ENCODE data around the gene OGFOD1.

OGFOD1 gene

DNA sequence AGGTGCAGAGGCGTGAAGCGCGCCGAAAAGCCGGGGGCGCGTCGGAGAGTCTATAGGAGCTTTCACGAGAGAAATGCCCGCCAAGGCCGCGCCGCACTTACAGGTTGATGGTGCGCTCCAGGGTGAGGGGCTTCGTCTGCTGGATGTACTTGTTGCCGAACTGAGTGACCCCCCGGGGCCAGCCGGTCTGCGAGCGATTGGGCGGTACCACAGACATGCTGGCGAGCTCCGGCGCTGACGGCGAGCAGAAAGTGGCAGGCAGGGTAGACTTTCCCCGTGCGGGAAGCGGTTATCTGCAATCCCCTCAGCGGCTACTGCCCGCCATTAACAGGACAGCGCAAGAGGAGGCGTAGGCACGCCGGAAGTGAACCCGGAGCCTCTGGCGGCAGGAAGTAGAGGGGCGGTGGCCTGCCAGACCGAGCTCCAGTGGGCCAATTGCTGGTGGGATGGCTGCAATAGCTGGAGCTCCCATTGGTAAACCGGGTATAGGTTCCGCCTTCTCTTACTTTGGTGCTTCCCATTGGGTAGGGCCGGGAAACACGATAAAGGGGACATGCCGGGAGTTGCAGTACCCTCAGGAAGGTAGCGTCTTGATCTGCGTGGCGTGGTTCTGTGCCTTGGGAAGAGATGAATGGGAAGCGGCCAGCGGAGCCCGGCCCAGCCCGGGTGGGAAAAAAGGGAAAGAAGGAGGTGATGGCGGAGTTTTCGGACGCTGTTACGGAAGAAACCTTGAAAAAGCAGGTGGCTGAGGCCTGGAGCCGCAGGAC, at the start of gene OGFOD1, which contains the start of gene NUDT21:
Gene OGFOD1, plus strand, starts transcription at position 569 of the 767 bp plus-strand sequence. Its CDS starts 59 bp downstream, at position 628.
Gene NUDT21, minus strand, starts transcription at position 347 of the 767 bp plus-strand sequence. Its CDS starts 130 bp downstream, at position 217.
- Mint-ChIP-seq H3K9me3 (no peaks in the 10 kb centered on the region), H3K27me3 (no peaks in the 10 kb centered on the region), H3K27ac (peak within 1 kb of the TSS; percentile 93), H3K36me3 (ENCODE audit: low read depth) (peaks cover 47% of the 10 kb centered on the region), H3K4me1 (peaks cover 57% of the 10 kb centered on the region), H3K4me3 (peak within 1 kb of the TSS; percentile 96)
- peak; percentile 86 for DNase-seq
- ATAC-seq = peak; percentile 99

DNA sequence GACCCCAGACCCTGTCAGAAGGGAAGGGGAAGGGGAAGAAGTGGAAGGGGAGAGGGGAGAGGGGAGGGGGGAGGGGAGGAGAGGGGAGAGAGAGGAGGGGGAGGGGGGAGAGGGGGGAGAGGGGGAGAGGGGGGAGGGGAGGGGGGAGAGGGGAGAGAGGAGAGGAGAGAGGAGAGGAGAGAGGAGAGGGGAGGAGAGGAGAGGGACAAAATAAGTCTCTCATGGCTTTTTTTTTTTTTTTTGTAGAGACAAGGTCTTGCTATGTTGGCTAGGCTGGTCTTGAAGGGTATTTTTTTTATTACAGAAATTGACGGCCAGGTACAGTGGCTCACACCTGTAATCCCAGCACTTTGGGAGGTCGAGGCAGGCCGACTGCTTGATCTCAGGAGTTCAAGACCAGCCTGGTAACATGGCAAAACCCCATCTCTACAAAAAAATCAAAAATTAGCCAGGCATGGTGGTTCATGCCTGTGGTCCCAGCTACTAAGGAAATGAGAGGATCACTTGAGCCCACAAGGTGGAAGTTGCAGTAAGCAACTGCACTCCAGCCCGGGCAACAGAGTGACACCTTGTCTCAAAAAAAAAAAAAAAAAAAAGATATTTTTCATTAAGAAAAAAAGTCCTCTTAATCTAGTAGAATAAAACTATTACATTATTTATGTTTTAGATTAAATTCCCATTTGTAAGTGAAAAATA, 45.2 kb upstream of the OGFOD1 start:
- Mint-ChIP-seq H3K27me3 (no peaks in the 10 kb centered on the region), H3K4me1 (no peaks in the 10 kb centered on the region), H3K9me3 (no peaks in the 10 kb centered on the region), H3K27ac (no peak overlapping the region), H3K4me3 (no peak overlapping the region), H3K36me3 (ENCODE audit: low read depth) (peaks cover 48% of the 10 kb centered on the region)
- ATAC-seq (no peak), DNase-seq (no peak)

DNA sequence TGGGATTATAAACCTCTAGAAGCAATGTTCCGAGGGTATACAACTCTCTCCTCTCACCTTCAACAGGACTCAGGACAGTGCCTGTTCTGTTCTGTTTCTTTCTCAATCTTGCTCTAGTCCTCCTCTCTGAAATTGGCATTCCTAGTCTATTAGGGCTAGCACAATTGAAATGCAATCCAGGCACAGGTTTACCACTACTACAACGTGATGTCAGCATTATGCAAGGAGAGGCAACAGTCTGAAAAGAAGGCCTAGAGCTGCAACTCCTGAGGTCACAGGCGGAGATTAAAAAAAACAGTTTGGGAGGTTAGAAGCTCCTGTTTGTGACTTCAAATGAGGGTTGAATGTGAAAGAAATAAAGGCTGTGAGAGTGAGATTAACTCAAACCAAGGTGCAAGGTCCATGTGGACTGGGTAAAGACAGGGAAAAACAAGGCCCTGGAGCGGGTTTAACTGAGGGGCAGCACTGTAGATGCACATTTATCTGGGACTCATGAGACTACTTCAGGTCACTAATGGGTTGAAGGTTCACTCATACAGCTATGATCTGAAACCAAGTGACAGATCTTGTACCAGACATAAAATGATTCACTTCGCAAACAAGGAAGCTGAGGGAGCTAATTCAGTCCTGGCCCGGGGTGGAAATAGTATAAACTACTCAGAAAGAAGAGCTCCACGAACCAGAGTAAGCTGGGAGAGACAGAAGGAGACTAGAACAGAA, 42.8 kb upstream of the OGFOD1 start:
- Mint-ChIP-seq H3K27me3 (no peaks in the 10 kb centered on the region), H3K36me3 (ENCODE audit: low read depth) (peaks cover 40% of the 10 kb centered on the region), H3K4me1 (peaks cover 2% of the 10 kb centered on the region), H3K4me3 (no peak overlapping the region), H3K9me3 (no peaks in the 10 kb centered on the region), H3K27ac (no peak overlapping the region)
- DNase-seq = no peak
- ATAC-seq = no peak

DNA sequence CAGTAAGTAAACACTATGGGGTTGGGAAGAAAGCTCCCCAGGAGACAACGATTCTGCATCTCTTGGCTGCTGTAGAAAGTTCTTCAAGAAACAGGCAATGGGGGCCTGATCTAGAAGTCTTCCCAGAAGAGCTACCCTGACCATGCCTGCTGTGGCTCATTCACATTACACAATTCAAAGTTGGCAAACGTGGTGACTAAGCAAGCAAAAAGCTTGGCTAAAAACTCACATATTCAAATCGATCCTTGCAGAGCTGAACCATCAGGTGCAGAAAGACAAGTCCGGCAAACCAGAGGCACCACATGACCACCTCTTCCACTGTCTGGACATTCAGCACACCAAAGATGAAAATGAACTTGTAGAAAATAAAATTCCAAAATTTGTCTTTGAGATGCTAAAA, 42.2 kb upstream of the OGFOD1 start:
- peaks cover 3% of the 10 kb centered on the region for H3K4me1 Mint-ChIP-seq
- no peaks in the 10 kb centered on the region for H3K9me3 Mint-ChIP-seq
- no peak overlapping the region for H3K4me3 Mint-ChIP-seq
- ATAC-seq (no peak), DNase-seq (no peak)
- H3K27ac Mint-ChIP-seq = no peak overlapping the region
- peaks cover 41% of the 10 kb centered on the region for H3K36me3 Mint-ChIP-seq (ENCODE audit: low read depth)
- no peaks in the 10 kb centered on the region for H3K27me3 Mint-ChIP-seq

DNA sequence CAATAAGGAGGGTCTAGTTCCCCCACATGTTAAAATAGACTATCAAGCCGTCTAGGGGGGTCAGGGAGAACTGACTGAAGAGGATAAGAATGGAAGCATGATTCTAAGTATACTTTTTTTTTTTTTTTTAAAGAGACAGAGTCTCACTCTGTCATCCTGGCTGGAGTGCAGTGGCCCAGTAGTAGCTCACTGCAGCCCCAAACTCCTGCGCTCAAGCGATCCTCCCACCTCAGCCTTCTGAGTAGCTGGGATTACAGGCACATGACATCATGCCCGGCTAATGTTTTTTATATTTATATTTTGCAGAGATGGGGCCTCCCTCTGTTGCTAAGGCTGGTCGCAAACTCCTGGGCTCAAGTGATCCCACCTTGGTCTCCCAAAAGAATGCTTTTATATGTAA, 40.2 kb upstream of the OGFOD1 start:
- H3K27me3 Mint-ChIP-seq = no peaks in the 10 kb centered on the region
- no peak for ATAC-seq
- H3K9me3 Mint-ChIP-seq = no peaks in the 10 kb centered on the region
- peaks cover 12% of the 10 kb centered on the region for H3K4me1 Mint-ChIP-seq
- peaks cover 38% of the 10 kb centered on the region for H3K36me3 Mint-ChIP-seq (ENCODE audit: low read depth)
- H3K4me3 Mint-ChIP-seq = no peak overlapping the region
- no peak for DNase-seq
- H3K27ac Mint-ChIP-seq = no peak overlapping the region

DNA sequence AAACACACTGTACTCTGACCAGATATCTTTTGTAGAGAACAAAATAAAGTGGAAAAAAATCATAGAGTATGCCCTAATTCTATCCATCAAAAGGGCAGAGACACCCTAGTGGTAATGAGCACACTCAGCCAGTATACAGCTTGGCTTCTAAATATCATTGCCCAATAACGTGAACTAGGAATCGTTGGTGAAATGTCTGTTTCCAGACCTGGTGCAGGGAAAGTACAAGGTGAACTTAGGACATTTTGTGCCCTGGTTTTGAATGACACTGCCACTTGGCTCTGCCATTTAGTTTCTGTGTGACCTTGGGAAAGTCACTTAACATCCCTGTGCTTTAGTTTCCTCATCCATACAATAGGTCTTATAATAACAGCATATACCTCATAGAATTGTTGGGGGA, 39.7 kb upstream of the OGFOD1 start:
- Mint-ChIP-seq H3K9me3 (no peaks in the 10 kb centered on the region), H3K4me1 (peaks cover 13% of the 10 kb centered on the region), H3K27ac (no peak overlapping the region), H3K27me3 (no peaks in the 10 kb centered on the region), H3K4me3 (no peak overlapping the region), H3K36me3 (ENCODE audit: low read depth) (peaks cover 38% of the 10 kb centered on the region)
- DNase-seq = no peak
- no peak for ATAC-seq

DNA sequence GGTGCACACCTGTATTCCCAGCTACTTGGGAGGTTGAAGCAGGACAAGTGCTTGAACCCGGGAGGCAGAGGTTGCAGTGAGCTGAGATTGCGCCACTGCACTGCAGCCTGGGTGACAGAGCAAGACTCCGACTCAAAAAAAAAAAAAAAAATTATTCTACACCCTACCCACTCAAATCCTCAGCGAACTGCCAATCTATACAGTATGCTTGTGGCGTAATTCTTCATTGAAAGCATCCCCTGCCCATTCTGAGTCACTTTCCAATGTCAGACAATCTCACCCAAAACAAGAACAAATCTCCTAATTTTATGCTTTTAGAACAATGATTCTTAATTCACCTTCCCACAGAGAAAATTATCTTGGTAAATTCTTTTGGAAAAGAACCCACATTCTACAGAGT, 38.0 kb upstream of the OGFOD1 start:
- ATAC-seq = no peak
- no peak overlapping the region for H3K27ac Mint-ChIP-seq
- no peaks in the 10 kb centered on the region for H3K27me3 Mint-ChIP-seq
- H3K4me3 Mint-ChIP-seq = no peak overlapping the region
- peaks cover 17% of the 10 kb centered on the region for H3K4me1 Mint-ChIP-seq
- DNase-seq = no peak
- H3K36me3 Mint-ChIP-seq (ENCODE audit: low read depth) = peaks cover 32% of the 10 kb centered on the region
- no peaks in the 10 kb centered on the region for H3K9me3 Mint-ChIP-seq

DNA sequence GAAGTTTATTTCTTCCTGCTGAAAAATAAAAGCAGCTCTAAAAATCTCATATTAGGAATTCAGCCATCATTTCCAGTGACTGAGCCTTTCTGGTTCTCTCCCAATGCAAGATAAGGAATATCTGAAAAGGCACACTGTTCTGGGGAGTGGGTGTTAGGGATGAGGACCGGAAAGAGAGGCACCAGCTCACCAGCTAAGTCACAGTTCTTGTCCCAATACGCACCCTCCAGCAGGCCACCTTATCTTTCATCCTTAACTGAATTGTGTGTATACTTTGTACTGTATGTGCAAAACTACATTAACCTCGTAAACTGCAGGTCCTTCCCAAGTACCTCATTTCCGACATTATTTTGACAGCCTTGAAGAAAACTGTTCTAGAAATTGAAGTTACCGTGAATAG, 37.0 kb upstream of the OGFOD1 start:
- H3K36me3 Mint-ChIP-seq (ENCODE audit: low read depth) = peaks cover 24% of the 10 kb centered on the region
- DNase-seq (no peak), ATAC-seq (no peak)
- no peak overlapping the region for H3K4me3 Mint-ChIP-seq
- H3K9me3 Mint-ChIP-seq = no peaks in the 10 kb centered on the region
- H3K27ac Mint-ChIP-seq = no peak overlapping the region
- peaks cover 17% of the 10 kb centered on the region for H3K4me1 Mint-ChIP-seq
- no peaks in the 10 kb centered on the region for H3K27me3 Mint-ChIP-seq

DNA sequence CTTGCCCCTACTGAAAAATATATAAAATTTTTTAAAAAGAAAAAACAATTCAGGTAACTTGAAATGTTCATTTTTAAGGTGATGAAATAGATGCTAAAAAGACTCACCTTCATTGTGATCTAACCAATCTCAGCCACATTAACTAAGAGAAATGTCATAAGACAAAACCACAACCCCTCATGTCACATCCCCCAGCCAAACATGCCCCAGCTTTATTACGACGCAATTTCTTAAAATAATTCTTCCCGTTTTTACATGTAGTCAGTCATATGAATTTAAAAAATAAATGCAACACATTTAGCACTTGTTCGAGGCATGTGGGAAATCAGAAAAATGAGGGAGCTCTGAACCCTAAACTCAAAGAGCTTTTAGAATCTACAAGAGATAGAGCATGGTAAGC, 35.5 kb upstream of the OGFOD1 start:
- ATAC-seq (no peak), DNase-seq (no peak)
- Mint-ChIP-seq H3K9me3 (no peaks in the 10 kb centered on the region), H3K4me3 (no peak overlapping the region), H3K27me3 (no peaks in the 10 kb centered on the region), H3K4me1 (peaks cover 26% of the 10 kb centered on the region), H3K36me3 (ENCODE audit: low read depth) (peaks cover 21% of the 10 kb centered on the region), H3K27ac (no peak overlapping the region)

DNA sequence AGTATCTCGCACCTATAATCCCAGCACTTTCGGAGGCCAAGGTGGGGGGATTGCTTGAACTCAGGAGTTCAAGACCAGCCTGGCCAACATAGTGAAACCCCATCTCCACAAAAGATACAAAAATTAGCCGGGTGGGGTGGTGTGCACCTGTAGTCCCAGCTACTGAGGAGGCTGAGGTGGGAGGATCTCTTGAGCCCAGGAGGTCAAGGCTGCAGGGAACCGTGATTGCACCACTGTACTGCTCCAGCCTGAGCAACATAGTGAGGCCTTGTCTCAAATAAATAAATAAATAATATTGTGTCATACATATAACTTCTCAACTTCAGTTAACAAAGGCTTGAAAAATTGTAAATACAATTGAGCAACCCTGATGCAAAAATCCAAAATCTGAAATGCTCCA, 34.2 kb upstream of the OGFOD1 start:
- Mint-ChIP-seq H3K9me3 (no peaks in the 10 kb centered on the region), H3K36me3 (ENCODE audit: low read depth) (peaks cover 17% of the 10 kb centered on the region), H3K27ac (no peak overlapping the region), H3K4me1 (peaks cover 35% of the 10 kb centered on the region), H3K27me3 (no peaks in the 10 kb centered on the region), H3K4me3 (no peak overlapping the region)
- ATAC-seq = no peak
- no peak for DNase-seq

DNA sequence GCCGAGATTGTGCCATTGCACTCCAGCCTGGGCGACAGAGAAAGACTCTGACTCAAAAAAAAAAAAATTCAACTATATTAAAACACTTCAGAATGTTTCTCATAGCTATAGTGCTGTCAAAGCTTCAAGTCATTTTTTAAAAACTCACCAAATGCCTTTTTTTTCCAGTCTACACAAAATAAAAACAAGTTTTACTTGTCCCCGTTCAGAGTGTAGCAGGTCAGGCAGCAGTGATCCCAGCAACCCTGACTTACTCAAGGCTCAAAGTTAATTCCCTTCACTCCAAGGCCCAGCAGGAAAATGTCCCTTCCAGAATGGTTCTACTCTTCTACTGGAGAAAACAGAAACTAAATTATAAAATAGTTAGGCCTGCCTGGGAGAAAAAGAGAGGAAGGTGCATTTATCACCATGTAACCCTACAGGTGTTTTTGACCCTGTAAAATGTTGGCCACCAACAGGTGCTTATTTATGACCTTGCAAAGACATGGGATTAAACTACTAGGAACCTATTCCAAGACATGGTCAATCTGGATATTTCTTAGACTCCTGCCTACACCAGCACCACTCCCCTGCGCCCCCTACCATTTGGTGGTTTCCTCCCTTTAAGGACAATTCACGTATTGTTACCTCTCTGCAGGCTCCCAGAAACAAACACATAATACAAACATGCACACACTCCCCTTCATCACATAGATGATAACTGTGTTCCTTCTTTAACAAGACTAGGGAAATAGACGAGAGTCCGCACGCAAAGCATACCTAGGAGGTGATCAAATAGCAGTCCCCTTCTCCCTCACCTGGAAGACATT, 31.4 kb upstream of the OGFOD1 start:
- H3K27me3 Mint-ChIP-seq = no peaks in the 10 kb centered on the region
- no peak for DNase-seq
- H3K36me3 Mint-ChIP-seq (ENCODE audit: low read depth) = peaks cover 9% of the 10 kb centered on the region
- ATAC-seq = no peak
- peak overlapping the region; percentile 37 for H3K27ac Mint-ChIP-seq
- H3K4me3 Mint-ChIP-seq = no peak overlapping the region
- no peaks in the 10 kb centered on the region for H3K9me3 Mint-ChIP-seq
- H3K4me1 Mint-ChIP-seq = peaks cover 53% of the 10 kb centered on the region

DNA sequence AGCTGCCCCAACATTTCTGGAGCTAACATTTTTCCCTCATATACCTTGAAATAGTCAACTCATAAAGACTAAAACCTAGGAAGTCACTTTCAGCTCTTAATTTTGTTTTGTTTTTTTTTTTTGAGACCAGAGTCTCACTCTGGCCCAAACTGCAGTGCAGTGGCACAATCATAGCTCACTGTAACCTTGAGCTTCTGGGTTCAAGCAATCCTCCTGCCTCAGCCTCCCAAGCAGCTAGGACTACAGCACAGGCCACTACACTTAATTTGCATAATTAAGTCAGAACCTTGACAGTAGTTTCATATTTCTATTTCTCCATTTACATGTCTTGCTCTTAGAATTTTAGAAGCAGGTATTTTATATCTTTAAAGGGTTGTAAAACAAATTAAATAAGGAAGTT, 30.7 kb upstream of the OGFOD1 start:
- H3K9me3 Mint-ChIP-seq = no peaks in the 10 kb centered on the region
- peak overlapping the region; percentile 37 for H3K27ac Mint-ChIP-seq
- no peak overlapping the region for H3K4me3 Mint-ChIP-seq
- no peak for DNase-seq
- no peaks in the 10 kb centered on the region for H3K27me3 Mint-ChIP-seq
- peaks cover 6% of the 10 kb centered on the region for H3K36me3 Mint-ChIP-seq (ENCODE audit: low read depth)
- peaks cover 48% of the 10 kb centered on the region for H3K4me1 Mint-ChIP-seq
- no peak for ATAC-seq

DNA sequence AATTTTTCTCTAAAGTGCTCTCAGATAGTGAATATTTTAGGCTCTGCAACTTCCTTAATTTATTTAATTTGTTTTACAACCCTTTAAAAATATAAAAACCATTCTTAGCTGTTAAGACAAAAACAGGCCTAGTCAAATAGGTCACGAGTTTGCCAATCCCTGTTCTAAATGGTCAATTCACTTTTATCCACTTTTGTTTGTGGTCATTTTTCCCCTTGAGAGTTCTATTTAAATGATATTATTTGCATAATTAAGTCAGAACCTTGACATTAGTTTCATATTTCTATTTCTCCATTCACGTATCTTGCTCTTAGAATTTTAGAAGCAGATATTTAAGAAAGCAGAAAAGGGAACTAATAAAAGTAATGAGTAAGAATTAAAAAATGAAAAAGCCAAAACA, 30.0 kb upstream of the OGFOD1 start:
- H3K27ac Mint-ChIP-seq = no peak overlapping the region
- no peak for ATAC-seq
- H3K4me1 Mint-ChIP-seq = peaks cover 48% of the 10 kb centered on the region
- no peaks in the 10 kb centered on the region for H3K9me3 Mint-ChIP-seq
- no peaks in the 10 kb centered on the region for H3K27me3 Mint-ChIP-seq
- H3K4me3 Mint-ChIP-seq = no peak overlapping the region
- H3K36me3 Mint-ChIP-seq (ENCODE audit: low read depth) = peaks cover 6% of the 10 kb centered on the region
- no peak for DNase-seq

DNA sequence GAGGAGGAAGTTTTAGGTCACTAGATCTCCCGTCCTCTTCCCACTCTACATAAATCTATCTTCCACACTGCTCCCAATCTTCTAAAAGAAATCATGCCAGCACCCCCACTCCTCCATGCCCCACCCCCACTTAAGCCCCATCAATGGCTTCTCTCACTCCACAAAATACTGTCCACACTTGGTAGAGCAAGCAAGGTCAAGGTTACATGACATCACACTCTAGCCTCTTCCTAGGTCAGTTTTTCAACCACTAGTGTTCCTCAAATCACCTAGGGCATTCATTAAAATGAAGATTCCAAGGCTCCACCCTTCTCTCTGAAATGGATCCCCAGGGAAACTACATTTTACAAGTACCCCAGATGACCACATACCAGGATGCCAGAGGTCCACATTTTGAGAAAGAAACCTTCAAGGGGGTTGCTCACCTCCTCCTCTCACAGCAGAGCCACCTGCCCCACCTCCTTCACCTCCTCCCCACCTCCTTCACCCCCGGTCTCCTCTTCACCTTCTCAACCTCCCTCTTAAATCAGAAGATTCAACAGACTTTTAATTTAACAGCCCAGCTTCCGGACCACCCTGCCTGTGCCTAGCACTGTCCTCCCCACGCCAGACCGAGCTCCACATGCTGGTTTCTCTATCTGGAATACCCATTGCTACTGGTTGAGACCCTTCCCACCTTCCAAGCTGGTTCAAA, 29.2 kb upstream of the OGFOD1 start:
- H3K4me3 Mint-ChIP-seq = peak overlapping the region; percentile 48
- no peaks in the 10 kb centered on the region for H3K27me3 Mint-ChIP-seq
- H3K27ac Mint-ChIP-seq = peak overlapping the region; percentile 67
- ATAC-seq = no peak
- H3K36me3 Mint-ChIP-seq (ENCODE audit: low read depth) = peaks cover 6% of the 10 kb centered on the region
- peaks cover 47% of the 10 kb centered on the region for H3K4me1 Mint-ChIP-seq
- DNase-seq = no peak
- H3K9me3 Mint-ChIP-seq = no peaks in the 10 kb centered on the region

Data from activated naive CD8-positive, alpha-beta T cell treated with anti-CD3 and anti-CD28 coated beads, Interleukin-2, amount 50 U/mL, for 24 hours (primary cell).